HG03060 (cell line): ENCODE results near the gene ANKHD1.
"Not testable (repeated sequence)": the region's sequence is repeated elsewhere in the genome, so short reads cannot be mapped to it uniquely, and the experiment has no call there.

Experiments used
- ATAC-seq: cut with Tn5 transposase; IDR thresholded peaks from one replicate; pipeline ENCODE4 v1.9.1; 2021; ENCODE audit warnings: low read depth, moderate number of reproducible peaks; ENCODE audit not compliant: unreplicated experiment

ANKHD1 gene

GRCh38 chr5:140421375-140421774, 19.7 kb downstream of the ANKHD1 start:
- ATAC-seq: not testable (repeated sequence)

DNA sequence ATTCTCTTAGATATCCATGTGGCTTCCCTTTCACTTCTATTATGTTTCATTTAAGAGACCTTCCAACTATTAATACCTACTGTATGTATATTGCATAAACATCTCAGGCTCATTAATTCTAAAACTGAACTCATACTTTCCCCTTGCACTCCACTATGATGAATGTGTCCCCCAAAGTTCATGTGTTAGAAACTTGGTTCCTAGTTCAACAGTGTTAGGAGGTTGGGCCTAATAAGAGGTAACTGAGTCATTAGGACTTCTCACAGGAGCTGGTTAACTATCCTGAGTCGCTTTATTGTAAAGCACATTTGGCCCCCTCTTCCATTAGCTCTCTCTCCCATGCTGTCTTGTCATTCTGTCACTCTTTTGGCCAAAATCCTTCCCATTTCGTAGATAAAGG, 22.0 kb downstream of the ANKHD1 start:
- ATAC-seq: no peak

DNA sequence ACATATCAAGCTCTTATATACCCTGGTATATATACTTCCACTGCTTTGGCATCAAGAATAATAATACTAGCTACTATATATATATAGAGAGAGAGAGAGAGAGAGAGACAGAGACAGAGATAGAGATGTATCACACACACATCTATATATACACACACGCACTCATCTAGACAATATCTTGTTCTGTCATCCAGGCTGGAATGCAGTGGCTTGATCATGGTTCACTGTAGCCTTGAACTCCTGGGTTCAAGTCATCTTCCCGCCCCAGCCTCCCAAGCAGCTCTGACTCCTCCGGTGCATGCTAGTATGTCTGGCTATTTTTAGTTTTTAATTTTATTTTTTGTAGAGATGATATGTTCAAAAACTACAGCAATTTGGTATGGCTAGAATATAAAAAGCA, 22.5 kb downstream of the ANKHD1 start:
- ATAC-seq: no peak

GRCh38 chr5:140427726-140428125, 26.1 kb downstream of the ANKHD1 start:
- not testable (repeated sequence) for ATAC-seq

DNA sequence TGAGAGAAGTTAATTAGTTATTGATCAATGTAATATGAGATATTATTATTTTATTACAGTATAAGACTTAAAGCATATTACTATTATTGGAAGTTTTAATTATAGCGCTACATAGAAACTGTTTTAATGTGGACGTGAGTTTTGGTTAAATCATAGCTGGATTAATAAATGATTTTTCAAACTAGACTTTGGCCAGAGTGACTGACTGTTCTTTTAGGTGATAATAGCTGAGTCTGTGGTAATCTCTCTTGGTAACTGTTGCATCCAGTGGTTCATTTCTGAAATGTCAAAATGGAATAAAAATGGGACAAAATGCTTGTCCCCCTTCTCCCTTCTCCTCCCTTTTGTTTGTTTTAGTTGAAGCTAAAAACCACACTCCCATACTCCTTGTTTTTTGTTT, 28.1 kb downstream of the ANKHD1 start:
- no peak for ATAC-seq

GRCh38 chr5:140432212-140432611, 30.6 kb downstream of the ANKHD1 start:
- no peak for ATAC-seq

GRCh38 chr5:140432916-140433315, 31.3 kb downstream of the ANKHD1 start:
- ATAC-seq: no peak

DNA sequence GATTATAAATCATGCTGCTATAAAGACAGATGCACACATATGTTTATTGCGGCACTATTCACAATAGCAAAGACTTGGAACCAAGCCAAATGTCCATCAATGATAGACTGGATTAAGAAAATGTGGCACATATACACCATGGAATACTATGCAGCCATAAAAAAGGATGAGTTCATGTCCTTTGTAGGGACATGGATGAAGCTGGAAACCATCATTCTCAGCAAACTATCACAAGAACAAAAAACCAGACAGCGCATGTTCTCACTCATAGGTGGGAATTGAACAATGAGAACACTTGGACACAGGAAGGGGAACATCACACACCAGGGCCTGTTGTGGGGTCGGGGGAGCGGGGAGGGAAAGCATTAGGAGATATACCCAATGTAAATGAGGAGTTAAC, 55.7 kb downstream of the ANKHD1 start:
- not testable (repeated sequence) for ATAC-seq

DNA sequence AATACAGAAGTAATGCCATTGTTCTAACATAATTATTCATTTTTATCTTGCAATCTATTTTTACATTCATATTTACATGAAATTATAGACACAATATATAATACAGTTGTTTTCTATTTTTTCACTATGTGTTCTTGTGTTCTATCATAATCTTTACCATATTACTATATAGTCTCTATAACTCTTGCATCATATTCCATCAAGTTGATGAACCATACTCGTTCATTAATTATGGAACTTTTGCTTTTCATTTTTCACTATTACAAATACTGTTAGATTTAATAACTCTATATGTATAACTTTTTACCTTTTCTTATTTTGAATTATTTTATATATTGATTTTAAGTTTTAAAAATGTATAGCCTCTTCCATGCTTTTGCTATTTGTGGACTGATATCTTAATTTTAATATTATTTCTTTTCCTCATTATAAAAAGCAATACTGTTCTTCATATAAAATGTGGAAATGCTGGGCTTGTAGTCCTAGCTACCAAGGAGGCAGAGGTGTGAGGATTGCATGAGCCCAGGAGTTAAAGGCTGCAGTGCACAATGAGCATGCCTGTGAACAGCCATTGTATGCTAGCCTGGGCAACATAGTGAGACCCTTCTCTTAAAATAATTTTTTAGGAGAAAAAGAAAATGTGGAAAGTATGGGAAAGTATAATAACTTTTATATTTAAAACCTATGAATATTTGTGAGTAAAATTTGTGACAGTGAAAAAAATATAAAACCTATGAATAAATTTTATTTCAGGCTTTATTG, 65.5 kb downstream of the ANKHD1 start:
- ATAC-seq: no peak

DNA sequence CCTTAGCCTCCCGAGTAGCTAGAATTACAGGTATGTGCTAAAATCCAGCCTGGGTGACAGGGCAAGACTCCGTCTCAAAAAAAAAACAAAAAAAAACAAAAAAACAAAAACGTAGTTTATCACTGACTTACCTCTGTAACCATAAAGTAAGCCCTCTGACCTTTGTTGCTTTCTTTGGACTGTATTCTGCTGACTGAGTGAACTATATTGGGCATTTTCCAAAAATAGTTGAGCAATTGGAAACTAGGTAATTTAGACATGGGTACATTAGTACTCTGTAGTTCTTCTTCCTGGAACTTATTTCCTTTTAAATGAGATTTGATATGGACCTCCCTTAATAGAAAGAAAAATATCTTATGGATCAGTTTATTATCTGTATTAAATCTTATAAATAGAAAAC, 66.6 kb downstream of the ANKHD1 start:
- no peak for ATAC-seq

- ATAC-seq: no peak
Measured at GRCh38 chr5:140469259-140469658, 67.6 kb downstream of the ANKHD1 start.

DNA sequence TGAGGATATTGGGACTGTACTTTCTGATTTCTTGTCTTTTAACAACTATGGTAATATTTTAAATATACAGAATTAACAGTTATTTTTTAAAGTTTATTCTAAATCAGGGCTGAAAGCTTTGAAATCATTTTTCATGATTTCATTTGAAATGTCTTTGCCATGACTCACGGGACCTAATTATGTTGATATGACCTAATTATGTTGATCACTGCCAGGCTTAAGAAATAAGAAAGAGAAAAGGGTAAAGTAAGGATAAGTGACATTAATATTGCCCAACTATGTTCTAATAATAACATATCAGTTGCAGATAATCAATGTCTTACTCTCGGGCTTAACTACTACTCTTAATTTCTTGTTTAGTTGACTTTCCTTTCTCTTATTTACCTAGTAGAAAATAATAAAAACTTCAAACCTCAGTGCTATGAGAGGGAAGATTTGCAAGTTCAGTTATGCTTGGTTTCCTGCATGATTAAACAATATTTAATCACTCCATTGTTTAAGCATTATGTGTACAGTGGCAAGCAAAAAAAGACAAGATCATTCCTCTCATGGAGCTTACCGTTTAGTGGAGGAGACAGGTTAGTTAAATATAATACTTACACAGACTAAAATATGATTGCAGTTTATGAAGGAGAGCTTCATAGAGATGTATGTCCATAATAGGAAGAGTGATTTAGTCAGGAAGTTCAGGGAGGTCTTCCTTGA, 78.8 kb downstream of the ANKHD1 start:
- no peak for ATAC-seq

GRCh38 chr5:140481758-140482157, 80.1 kb downstream of the ANKHD1 start:
- ATAC-seq: no peak

DNA sequence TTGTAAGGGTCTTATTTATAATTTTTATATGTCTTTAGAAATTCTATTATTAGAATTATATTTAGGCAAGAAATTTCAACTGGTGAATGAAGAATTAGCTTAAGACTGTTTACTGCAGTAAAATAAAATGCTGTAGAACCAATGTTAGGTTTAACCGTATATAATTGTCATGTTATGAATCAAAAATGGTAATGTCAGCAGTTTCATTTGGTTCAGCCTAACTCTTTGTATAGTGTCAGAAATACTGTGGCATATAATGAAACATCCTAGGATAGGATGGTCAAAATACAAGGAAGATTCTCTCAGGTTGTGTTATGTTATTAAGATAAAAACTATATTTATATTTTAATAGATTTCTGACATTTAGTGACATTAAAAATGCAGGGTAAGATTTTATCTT, 81.4 kb downstream of the ANKHD1 start:
- ATAC-seq: no peak

DNA sequence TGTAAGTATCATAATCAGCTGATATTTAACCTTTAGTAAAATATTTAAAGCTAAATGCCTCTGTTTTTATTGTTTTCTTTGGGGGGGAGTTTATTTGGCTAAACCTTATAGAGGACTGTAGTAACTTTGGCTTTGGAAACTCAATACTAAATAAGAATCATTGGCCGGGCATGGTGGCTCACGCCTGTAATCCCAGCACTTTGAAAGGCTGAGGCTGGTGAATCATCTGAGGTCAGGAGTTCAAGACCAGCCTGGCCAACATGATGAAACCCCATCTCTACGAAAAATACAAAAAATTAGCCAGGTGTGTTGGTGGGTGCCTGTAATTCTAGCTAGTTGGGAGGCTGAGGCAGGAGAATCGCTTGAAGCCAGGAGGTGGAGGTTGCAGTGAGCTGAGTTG, 86.5 kb downstream of the ANKHD1 start:
- ATAC-seq: not testable (repeated sequence)

- ATAC-seq: no peak
Measured at GRCh38 chr5:140488914-140489313, 87.3 kb downstream of the ANKHD1 start.

- ATAC-seq: no peak
Measured at GRCh38 chr5:140497897-140498296, 96.3 kb downstream of the ANKHD1 start.

GRCh38 chr5:140498591-140498990, 97.0 kb downstream of the ANKHD1 start:
- ATAC-seq: no peak

DNA sequence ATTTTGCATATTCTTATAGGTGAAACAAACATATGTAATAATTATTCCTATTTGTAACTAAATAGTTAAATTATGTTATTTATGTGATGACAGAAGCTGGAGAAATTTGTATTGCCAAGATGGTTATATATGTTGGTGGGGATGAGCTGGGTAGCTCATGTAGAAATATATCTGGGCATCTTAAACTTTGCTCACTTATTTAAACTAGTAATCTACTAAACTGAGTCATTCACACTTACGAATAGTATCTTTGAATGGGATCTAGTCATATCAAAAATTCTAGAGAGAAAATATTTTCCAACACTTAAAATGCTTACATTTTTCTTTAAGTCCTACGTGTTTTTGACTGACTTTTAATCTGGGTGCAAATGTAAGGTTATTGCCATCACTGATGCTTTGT, 101.2 kb downstream of the ANKHD1 start:
- ATAC-seq: no peak

GRCh38 chr5:140509898-140510297, 108.3 kb downstream of the ANKHD1 start:
- no peak for ATAC-seq

DNA sequence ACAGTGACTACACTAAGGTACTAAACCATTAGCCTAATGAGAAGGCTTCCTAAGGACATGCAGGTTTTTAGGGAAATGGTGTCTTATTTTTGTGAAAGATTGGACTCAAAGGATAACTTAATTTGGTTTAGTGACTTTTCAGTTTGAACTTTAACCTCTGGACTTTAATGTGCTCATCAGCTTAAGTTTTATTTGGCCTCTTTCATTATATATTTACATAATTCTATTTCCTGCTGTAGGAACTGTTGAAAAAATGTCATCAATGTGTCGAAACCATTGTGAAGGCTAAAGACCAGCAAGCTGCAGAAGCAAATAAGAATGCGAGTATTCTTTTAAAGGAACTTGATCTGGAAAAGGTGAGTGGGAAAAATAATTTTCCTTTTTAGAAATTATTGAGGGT, 111.5 kb downstream of the ANKHD1 start:
- no peak for ATAC-seq

- no peak for ATAC-seq
Measured at GRCh38 chr5:140524003-140524402, 122.4 kb downstream of the ANKHD1 start.
